Occipital lobe (tissue), 2 donors: ENCODE measurements around the gene RELN. TPM values are rescaled to one million over a fixed set of nuclear protein-coding genes. Genes with fewer than 3 reads are reported as not detected.

Experiments used
- DNase-seq: peaks from one replicate; lab custom pipeline; 2025; lab: John Stamatoyannopoulos, UW
- total RNA-seq: library from RNA; depleted of rRNA; stranded (reverse); fragments of >200 nt; gene quantifications from one replicate; pipeline ENCODE4 v1.2.3, GENCODE V29; 2014

The RELN gene
- total RNA-seq, 1 donor from 2014 or later = 34.2 TPM

- DNase-seq = no peak
Measured at GRCh38 chr7:103640031-103640779, 349.3 kb downstream of the RELN start.

GRCh38 chr7:103637726-103638125 lies 351.7 kb downstream of the RELN start:
- no peak for DNase-seq

GRCh38 chr7:103637094-103637493 lies 352.4 kb downstream of the RELN start:
- no peak for DNase-seq

- no peak for DNase-seq
Measured at GRCh38 chr7:103636153-103636552, 353.3 kb downstream of the RELN start.

DNA sequence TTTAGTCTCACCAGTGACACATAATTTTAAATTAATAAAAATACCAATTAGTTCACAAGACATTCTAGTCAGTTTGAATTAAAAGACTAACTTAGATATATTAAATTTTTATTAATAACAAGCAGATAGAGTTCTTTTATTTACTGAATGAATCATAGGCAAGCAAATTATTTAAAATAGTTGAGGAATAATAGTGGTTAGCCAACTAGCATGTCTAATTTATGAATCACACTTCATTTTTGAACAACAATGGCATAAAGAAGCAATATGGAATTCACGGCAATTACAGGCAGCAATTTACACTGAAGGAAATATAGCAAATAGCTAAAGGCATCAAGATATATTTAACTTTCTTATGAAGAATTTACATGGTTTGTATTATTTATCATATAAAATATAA lies 356.5 kb downstream of the RELN start:
- no peak for DNase-seq

DNA sequence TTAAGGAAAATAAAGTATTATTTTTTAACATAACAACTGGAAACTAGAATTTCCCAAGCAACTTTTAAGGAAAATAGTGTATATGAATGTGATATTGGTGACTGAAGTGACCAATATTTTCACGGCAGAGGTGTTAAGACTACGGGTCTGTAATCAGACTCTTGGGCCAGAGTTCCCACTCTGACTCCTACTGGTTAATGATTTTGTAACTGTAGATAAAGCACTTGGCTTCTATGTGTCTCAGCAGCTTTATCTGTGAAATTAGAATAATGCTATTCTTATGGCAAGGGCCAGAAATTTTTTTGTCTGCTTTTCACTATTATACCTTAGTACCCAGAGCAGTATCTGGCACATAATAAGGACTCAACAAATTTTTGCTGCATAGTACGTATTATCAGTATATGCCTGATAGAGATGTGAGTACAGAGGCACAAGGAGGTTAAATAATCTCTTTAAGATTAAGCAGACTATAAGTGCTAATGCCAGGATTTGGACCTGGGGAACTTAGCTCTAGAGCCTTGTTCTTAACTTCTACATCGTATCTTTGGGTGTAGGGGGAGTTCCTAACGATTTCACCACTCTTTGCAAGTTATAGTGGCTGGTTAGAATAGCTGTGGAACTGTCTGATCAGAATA lies 357.3 kb downstream of the RELN start:
- no peak for DNase-seq

DNA sequence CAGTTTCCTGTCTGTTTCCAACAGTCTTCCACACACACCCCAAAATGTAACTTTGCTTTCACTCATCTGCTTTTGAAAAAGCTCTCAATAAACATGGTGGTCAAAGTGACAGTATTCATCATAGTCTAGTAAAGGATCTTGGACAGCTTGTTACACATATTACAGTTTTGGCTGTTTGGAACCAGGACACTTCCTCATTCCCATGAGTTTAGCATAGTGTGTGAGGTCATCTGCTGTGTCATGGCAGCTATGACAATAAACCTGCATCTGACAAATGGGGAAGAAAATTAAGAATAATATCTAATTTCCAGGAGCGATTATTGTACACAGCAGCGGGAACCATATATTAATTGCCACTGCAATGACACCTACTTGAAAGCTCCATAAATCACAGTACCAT lies 359.1 kb downstream of the RELN start:
- DNase-seq = no peak

DNA sequence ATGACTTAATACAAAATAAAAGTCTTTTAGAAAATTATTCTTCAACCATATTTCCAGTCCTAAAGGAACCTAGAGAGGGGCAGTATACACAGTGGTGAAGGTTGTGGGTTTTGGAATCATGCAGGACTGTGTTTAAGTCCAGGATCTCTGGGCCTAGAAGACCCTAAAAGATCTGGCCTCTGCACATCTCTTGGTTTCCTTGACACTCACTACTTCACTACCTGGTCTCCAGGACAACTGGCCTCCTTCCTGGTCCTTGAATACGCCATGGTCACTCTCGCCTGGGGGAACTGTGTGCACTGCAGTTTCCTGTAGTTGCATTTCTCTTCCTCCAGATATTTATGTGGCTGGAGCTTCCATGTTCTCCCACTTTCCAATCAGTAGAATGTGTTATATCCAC lies 360.7 kb downstream of the RELN start:
- no peak for DNase-seq

DNA sequence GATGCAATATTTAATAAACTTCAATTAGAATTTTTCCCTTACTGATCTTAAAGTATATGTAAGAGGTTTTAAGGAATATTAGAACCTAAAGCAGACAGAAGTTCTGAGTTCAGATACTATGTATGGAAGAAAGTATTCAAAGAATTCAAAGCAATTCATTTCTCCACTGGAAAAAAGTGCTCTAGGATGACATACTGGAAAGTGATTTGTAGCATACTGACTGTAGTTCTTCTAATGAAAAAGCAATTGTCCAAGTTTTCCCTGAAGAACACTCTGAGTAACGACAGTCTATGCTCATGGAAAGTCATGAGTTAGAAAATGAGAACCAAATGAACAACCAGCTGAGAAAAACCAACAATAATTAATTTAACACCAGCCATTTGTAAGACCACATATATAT lies 362.7 kb downstream of the RELN start:
- DNase-seq = no peak

DNA sequence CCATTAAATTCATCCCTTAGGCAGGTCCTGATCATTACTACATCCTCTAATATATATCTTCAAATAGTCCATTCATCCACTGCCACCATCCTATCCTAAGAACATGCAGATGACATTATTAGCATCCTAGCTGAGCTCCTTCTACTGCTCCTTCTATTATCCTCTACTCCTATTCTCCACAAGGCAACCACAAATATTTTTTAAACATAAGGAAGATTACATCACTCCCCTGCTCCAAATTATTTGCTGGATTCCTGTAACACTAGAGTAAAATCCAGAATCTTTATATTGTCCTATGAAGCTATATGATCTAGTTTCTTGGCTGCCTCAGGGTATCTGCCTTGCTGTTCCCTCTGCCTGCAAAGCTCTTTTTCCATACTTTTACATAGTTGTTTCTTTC lies 367.2 kb downstream of the RELN start:
- DNase-seq = no peak

DNA sequence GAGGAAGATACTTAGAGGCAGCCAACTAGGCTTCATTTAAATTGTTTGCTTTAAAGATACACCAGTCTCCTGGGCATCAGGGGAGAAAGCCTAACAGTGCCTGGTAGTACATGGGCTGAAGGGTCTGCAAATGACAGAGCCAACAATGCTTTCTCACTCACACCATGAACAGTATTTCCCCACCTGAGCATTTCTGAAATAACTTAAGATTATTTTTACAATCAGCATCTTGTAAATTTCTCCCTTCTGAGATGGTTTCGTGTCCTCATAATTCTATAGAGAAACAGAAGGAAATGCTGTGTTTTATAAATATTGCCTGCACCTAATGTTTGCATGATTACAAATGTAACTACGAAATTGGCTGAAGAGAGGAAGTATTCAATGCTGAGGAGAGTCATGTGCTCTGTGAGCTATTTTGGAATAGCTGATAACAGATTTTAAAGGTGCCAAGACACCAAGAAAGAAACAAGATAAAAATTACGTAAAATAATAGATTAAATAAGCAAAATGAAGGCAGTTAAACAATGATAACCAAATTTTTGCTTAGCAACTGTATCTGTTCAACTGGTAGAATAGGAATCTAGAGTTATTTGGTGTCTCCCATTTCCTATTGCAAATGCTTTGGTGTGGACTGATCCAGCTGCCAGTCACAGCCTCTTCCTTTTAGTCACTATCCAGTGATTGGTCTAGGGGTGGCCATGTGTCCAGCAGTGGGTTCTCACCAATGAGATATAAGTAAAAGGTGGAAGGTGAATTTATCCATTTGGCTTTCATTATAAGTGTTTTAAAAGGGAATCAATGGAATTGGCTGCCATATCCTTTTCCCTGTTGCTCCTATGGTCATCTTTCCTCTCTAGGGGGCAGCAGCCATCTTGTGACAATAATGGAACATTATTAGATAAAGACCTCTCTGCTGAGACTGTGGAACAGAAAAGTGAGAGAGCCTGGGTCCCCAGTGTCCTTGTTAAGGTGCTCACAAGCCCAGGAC lies 375.5 kb downstream of the RELN start:
- no peak for DNase-seq

DNA sequence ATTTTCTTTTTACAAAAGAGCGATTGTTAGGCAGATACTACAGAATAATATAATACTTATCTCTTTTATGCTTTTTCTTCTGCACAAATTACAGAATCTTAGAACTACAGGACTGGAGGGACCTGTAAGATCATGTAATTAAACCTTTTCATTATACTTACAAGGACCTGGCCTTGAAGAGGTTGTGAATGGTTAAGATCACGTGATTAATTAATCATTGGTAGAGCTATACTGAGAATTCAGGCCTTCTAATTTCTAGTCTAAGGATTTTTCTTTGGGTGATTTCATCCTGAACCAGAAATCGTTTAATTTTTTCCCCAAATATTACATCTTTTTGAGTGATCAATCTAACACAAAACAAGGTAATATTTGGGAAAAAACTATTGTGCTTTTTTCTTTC lies 379.7 kb downstream of the RELN start:
- no peak for DNase-seq

DNA sequence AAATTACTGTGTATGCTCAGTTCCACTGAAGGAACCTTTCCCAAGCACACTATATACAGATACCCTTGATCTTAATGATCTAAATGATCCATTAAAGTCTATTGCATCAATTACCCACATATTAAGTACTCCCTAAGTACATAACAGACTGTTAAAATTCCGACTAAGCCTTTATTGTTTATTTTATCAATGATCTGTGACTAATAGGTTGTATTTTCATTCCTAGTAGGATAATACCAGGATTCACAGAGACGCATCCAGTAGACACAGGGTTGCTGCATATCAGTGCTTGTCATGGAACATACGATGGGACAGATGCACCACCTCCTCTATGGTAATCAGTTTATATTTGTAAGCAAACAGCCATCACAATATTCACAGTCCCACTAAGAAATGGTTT lies 383.8 kb downstream of the RELN start:
- DNase-seq = no peak

DNA sequence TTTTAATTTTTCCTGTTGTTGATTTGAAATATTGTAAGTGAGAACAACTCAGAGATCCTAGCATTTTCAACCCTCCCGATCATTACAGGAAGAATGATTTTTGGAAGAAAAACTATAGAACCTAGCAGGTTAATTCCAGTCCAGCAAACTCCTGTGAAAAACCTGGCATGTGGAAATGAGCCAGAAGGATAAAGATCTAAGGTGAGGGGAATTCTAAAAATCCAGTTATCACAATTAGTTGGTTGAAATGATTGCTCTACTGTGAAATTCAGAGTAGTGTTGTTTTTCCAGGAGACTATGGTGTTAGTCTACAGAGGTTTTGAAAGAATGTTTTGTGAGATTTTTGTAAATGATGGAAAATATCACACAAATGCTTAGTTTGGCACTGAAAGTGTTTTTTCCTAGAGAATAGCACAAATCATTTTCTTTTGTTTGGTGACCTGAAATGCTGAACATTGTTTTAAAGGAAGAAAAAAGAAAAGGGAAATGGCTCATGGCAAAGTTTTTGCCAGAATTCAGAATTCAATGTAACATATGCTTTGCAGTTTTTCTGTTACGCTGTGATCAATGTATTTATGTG lies 391.0 kb downstream of the RELN start:
- DNase-seq = no peak

- no peak for DNase-seq
Measured at GRCh38 chr7:103597606-103598005, 391.9 kb downstream of the RELN start.

- no peak for DNase-seq
Measured at GRCh38 chr7:103594186-103594585, 395.3 kb downstream of the RELN start.

DNA sequence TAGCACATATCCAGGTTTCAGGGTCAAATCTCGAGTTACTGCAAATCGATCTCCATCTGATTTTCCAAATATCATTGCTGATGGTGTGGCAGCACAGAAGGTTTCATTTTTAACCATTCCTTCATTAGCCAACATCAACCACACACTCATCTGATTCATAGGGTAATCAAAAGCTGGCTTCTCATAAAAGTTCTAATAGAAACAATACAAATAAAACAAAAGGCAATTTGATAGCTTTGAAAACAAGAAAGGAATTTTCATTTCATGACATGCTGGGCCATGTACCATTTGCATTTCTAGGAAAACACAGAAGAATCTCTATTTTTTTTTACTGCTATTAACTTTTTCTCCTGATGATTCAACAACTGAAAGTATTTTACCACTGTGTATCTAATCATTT lies 395.8 kb downstream of the RELN start:
- no peak for DNase-seq

- no peak for DNase-seq
Measured at GRCh38 chr7:103592844-103593243, 396.6 kb downstream of the RELN start.

GRCh38 chr7:103592187-103592586 lies 397.3 kb downstream of the RELN start:
- no peak for DNase-seq

GRCh38 chr7:103580031-103580430 lies 409.4 kb downstream of the RELN start:
- no peak for DNase-seq

DNA sequence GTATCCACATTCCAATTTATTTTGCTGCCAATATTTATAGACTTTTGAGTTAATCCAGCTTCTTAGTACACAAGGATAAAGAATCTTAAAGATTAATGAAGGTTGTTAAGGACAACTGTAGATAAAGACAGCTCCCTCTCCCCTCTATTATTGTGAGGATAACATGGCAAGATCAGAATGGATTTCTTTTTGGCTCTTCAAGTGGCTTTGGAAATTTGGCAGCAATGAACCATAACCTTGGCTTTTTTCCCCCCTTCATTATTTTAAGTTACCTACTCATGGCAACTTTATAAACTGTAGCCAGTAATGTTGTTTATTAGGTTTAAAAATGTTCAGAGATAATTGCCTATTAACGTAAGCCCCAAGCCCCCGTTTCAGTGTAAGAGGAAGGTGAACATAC lies 412.4 kb downstream of the RELN start:
- DNase-seq = no peak

- no peak for DNase-seq
Measured at GRCh38 chr7:103576641-103577040, 412.8 kb downstream of the RELN start.
